Measurements from ENCODE around the gene FFAR2.

FFAR2 gene

DNA sequence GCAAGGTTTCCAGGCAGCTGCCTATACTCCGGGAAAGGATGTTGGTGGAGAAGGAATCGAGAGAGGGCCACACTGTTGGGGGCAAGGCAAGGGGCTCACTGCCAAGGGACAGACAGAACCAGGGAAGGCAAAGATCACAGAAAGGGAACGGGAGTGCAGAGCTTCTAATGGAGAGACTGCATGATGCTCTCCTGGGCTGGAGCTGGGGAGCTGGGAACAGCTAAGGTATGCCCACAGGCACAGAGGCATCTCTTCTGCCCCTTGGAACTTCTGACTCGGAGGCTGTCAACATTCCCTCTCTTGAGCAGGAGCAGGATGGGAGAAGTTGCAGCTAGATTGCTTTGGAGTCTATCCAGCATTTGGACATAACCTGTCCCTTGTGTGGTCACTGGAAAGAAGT, 22.4 kb upstream of the FFAR2 start:
- DNase-seq = no peak

DNA sequence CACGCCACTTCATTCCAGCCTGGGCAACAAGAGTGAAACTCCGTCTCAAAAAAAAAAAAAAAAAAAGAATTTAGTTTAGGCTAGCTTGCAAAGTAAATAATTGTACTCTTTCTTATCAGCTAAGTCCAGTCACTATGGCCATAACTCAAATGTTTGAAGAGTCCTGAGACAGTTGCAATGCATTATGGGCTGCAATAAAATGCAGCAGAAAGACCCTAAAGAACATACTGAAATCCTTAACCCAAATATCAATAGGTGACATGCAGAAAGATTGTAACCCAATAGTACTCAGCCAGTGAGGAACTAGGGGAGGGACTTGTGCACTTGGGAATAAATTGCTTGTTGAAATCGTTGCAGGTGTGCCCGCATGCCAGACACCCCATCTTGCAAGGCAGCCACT, 20.9 kb upstream of the FFAR2 start:
- DNase-seq = no peak

DNA sequence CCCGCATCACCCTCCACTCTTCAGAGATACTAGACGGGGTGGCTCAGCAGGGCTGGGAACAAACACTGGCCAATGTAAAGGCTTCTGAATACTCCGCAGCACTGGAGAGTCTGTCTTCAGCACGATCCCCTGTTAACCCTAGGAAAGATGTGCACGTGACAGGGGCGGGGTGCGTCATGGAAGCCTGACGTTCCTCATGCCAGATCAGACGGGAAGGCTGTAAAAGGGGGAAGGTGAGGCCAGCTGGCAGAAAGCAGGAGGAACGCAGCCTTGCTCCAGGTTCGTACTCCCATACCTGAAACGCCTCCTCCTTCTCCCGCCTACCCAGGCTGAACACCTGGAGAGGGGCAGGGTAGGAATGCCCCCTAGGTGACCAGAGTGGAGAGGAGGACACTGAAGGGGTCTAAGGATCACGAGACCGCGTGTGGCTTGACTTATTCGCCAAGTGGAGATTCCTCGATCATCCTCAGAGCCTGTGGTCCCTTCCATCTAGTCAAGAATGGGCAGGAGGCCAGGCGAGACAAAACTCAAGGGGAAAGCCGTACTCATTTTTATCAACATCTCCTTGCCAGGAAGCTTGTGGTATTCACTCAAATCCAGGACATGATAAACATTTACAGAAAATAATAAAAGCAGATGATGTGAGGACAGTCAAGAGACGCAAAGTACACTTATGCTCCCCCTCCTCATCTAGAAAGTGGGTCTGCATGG, 18.2 kb upstream of the FFAR2 start:
- DNase-seq = no peak

DNA sequence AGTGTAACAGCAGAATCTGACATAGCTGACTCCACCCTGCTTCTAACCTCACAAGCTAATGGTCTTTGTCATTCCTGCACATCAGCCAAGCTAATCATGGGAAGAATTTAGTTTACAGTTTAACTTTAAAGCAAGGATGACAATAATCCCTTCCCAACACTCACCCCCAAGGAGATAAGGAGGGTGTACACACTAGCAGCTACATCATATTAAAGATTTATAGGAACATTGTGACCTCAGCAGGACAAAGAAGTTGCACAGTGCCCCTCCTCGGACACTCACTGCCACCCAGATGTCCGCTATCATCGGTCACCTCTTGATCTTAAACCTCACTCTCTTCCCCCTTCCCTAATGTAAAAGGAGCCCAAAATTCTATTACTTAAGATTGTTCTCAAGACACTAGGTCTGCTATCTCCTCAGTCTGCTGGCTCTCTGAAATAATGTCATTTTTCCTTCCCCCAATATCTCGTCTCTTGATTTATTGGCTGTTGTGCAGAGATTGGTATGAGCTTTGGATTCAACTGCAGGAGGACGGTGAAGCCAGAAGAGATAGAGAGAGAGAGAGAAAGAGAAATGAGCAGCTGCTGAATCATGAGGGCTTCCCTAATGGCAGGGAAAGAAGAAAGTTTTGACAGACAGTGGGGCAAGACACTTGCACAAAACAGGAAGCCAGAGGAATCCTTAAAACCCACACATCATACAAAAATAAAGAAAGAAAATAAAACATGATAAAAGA, 17.5 kb upstream of the FFAR2 start:
- DNase-seq = no peak

DNA sequence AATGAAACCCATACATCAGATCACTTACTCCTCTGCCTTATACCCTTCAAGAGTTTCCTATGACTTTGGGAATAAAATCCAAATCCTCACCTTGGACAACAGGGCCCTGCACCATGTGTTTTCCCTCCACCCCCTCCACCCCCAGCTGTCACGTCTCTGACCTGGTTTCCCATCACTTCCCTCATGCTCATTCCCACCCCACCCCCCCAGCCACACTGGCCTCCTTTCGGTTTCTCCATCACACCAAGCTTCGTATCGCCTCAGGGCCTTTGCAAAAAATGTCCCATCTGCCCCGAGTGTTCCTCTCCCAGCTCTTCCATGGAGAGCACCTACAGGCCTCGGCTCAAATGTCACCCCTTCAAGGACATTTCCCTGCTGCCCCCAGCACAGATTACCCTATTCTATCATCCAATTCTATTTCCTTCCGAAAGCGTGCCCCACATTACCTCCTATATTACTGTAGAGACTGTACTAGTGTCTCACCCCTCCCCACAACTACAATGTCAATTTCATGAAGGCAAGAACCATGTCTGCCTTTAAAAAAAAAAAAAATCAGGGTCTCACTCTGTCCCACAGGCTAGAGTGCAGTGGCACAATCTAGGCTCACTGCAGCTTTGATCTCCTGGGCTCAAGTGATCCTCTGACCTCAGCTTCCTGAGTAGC, 16.8 kb upstream of the FFAR2 start:
- no peak for DNase-seq

DNA sequence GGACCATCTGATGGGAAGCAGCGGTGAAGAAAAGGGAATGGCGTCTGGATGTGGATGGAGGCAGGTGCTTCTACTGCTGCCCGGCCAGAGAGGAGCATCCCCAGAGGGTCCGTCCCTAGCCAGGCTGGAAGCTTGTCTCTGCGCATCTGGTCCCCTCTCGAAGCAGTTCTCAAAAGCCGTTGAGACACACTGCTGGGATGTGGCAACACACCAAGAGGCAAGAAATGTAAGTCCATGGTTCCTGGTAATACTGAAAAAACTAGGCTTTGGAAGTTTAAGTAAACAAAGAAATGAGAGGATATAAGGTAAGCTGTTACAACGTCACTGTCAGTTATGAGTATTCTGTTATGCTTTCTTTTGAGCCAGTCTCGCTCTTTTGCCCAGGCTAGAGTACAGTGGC, 15.1 kb upstream of the FFAR2 start:
- DNase-seq = no peak

DNA sequence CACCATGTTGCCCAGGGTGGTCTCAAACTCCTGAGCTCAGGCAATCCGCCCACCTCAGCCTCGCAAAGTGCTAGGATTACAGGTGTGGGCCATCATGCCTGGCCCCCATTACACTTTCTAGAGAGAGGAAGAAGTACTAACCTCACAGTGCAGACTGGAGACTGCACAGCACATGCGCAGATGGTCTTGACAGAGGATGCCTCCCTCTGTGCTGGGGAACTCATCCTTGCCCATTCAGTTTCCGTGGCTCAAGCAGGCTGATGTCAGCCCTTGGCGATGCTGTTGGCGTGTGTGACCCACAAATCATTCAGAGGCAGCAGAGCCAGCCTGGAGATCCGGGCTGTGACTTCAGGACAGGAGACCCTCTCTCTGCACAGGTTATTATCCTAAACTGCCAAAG, 14.6 kb upstream of the FFAR2 start:
- no peak for DNase-seq

DNA sequence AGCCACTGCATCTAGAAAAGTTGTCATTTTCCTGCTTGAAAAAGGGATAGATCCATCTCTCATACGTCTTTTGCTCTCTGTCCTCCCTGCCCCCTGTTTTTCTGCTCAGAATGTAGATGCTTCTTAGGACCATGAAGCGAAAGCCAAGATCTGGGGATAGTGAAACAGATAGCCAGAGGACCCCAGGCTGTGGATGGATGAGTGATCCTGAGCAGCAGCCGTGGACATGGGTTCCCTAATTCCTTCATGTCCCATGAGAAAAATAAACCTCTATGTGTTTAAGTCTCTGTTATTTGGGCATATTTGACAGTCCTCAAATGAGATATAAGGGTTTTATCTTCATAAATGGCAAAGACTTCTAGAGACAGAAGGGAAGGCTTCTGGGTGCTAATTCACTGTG, 12.2 kb upstream of the FFAR2 start:
- DNase-seq = no peak

DNA sequence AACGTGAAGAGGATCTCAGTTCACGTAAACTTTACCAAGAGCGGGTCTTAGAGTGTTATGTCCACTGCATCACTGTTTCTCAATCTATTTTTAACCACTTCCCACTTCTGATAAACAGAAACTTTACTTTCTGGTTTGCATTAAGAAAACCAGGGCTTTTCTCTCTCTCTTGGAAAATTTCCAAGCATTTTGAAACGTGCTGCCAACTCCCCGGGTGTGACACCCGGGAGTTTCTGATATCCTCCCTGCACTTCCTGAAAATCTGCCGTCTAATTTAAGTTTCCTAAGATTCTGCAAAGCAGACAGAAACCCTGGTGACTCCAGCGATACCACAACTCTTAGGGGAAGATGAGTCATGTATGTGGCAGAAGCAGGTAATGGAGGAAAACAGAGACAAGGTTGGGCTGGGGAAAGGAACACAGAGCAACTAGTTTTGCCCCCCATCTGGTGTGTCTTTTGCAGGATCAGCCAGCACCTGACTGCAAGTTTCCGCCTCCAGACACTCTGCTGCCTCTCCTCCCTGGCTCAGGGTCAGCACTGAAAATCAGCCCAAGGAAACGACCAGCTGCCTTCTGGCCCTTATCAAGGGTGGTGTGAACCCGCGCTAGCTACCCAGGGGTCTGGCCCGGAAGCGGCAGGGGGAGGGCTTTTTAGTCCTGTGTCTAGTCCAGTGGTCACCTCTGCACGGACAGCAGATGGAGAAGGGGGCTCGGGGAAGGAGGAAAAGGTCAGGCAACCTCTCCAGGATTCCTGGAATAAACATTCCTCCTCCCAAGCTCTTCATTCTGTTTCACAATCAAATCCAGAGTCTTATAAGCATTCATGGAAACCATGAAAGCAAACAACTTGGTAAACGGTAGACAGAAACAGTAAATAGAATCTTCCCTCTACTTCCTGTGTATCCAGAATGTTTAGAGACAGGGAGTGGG, 11.3 kb upstream of the FFAR2 start:
- peak; percentile 33 for DNase-seq

DNA sequence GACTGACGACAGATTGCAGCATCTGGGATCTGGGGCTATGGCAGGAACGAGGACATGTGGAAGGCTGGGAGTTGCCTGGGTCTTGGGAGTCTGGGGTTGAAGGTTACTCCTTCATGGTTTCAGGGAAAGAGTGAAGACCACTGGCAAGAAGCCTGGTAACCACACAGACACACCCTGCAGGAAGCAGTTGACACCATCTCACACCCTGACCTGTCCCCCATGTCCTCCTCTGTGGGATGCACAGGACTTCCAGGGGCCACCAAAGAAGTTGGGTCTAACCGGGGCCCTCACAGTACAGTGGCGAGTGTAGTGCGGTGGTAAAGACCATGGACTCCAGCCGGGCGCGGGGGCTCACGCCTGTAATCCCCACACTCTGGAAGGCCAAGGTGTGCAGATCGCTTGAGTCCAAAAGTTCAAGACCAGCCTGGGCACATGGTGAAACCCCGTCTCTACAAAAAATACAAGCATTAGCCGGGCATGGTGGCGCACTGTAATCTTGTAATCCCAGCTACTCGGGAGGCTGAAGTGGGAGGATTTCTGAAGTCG, 10.6 kb upstream of the FFAR2 start:
- no peak for DNase-seq

DNA sequence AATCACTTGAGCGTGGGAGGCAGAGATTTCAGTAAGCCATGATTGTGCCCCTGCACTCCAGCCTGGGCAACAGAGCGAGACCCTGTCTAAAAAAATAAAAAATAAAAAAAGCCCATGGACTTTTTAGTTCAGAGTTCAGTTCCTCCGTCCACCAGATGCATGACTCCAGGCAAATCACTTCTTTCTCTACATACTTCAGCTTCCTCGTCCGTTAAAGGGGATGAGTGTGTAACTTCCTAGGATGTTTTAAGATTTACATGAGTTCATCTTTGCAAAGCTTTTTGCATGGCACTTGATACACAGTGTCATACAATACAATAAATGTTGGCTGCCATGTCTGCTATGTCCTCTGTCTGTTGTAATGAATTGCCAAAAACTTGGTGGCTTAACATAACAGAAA, 10.0 kb upstream of the FFAR2 start:
- no peak for DNase-seq

DNA sequence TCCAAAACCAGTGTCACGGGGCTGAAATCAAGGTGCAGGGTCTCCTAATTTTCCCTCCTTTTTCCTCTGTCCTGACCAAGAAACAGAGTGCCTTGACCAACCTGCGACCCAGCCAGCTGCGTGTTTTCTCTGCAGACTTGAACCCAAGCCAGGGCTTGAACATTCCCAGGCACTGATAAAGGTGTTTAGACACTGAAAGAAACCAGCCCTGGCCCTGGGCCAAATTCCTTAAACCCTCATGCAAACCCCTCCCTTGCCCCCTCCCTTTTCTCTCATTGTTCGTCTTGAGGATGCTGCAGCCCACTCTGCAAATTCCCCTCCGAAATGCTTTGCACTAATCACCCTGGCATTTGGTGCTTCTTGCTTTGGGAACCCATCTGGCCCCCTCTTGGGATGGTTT, 9.5 kb upstream of the FFAR2 start:
- no peak for DNase-seq

DNA sequence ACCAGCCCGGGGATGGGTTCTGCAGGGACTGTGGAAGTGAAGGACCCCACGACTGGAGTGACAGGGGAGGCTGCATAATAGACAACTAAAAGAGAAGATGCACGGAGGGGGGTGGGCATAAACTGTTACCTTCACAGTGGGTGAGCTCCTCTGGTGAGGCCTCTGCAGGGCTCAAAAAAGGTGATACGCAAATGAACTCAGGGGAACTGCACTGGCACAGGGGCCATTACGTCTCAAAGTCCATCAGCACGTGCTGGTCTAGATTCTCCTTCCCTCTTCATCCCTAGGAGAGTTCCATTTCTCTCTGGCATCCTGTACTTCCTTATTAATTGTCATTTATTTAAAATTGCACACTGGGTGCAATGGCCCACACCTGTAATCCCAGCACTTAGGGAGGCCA, 8.1 kb upstream of the FFAR2 start:
- no peak for DNase-seq

DNA sequence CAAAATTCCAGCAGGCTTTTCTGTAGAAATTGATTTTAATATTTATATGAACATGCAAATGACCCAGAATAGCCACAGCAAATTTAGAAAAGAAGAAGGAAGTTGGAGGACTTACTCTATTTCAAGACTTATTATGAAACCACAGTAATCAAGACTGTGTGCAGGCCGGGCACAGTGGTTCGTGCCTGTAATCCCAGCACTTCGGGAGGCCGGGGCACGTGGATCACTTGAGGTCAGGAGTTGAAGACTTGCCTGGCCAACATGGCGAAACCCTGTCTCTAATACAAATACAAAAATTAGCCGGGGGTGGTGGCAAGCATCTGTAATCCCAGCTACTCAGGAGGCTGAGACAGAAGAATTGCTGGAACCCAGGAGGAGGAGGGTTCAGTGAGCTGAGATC, 6.0 kb upstream of the FFAR2 start:
- no peak for DNase-seq

DNA sequence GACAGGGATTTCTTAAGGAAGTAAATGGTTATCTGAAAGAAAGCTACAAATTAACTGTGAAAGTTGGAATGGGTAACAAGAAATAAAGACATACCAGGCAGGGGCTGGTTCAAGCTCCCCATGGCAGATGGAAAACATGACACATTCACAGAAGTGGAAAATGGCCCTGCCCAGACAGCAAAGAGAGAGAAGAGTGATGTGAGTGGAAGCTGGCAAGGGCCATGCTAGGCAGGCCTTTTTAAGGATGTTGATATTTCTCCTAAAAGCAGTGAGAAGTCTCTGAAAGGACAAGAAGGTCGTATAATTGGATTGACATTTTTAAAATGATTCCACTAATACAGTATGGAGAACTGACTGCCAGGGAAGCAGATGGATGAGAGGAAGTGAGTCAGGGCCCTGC, 3.3 kb upstream of the FFAR2 start:
- DNase-seq = no peak

DNA sequence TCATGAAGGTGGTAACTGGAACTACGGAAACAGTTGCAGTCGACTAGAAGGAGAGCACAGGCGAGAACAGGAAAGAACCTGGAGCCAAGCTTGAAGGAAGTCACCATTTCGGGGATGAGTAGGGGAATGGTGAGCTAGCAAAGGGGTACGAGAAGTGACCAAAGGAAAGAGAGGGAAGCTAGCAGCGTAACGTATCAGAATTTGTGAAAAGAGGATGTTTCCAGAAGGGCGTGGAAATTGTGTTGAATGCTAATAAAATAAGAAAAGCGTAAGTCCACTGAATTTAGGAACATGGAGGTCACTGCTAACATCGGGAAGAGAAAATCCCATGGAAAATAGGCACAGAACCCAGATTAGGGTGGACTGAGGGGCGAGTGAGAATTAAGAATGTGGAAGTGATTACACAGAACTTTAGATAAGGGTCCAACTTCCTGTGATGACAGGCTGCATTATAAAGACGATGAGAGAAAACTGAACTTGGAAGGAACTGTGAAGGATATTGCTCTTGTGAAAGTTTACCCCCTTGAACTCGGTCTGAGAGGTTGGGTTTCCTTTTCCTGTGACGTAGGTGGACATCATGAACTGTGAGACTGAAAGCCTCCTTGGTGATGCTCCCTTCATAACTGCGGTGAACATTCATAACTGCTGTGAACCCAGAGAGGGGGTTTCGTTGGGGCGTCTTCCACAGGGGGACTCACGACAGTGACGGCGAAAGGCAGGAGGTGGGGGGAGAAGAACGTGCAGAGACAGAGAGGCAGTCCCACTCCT, 2.0 kb upstream of the FFAR2 start:
- DNase-seq = no peak

DNA sequence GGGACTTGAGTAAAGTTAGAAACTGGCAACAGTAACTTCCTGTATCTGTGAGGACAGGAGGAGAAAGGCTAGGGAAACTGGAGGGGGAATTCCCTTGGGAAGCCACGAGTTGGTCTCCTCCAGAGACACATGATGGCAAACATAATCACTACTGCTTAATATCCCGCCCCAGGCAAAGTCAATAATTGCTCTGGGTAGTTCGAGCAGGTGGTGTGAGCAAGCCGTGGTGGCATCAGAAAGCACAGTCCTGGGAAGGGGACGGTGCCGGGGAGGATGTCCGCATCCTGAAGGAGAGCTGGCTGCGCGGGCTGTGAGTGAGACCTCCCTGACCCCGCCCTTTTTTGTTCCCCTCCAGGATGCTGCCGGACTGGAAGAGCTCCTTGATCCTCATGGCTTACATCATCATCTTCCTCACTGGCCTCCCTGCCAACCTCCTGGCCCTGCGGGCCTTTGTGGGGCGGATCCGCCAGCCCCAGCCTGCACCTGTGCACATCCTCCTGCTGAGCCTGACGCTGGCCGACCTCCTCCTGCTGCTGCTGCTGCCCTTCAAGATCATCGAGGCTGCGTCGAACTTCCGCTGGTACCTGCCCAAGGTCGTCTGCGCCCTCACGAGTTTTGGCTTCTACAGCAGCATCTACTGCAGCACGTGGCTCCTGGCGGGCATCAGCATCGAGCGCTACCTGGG, 1.4 kb downstream of the FFAR2 start:
- DNase-seq = no peak

DNA sequence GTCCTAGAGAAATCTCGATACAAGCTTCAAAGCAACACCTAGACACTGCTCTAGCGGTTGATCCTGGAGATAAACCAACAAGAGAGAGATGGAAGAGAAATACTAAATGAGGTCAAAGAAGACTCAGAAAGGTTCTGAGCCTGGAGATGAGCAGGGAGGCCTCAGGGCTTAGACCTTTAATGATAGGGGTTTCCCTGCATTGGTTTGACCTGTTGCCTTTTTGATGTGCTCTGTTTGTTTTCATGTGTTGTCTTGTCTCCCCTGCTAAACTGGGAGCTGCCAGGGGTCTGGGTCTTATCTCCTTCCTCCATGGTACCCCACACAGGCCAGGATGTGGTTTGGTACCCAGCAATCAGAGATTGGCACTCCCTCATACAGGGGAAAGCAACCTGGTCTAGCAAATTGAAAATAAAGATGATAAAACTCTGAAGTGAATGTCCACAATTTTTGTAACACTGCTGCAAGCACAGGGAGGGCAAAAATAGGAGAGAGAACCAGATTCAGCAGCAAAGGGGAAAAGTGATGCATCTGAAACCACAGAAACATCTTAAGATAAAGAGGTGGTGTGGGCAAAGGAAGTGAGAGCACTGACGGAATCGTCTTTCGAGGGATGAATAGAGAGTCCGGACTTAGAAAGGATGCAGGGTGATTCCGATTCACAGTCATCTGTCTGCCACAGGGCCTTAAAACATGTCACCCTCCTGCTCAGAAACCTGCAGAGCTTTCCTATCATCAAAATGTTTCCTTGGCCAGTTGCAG, 3.5 kb downstream of the FFAR2 start:
- no peak for DNase-seq

DNA sequence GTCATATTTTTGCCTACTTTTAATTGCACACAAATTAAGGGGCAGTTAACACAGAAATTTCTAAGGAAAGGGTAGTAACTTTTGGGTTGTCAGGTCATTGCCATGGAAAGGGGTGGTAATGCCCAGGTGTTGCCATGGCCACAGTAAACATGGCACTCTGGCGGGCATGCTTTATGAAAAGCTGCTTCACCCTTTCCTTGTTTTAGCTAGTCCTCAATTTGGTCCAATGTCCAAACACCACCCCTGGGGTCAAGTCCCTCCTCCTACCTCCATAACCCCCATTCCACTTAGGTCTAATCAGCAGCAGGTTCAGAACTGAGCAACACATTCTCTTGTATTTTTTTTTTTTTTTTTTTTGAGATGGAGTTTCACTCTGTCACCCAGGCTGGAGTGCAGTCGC, 6.6 kb downstream of the FFAR2 start:
- no peak for DNase-seq

DNA sequence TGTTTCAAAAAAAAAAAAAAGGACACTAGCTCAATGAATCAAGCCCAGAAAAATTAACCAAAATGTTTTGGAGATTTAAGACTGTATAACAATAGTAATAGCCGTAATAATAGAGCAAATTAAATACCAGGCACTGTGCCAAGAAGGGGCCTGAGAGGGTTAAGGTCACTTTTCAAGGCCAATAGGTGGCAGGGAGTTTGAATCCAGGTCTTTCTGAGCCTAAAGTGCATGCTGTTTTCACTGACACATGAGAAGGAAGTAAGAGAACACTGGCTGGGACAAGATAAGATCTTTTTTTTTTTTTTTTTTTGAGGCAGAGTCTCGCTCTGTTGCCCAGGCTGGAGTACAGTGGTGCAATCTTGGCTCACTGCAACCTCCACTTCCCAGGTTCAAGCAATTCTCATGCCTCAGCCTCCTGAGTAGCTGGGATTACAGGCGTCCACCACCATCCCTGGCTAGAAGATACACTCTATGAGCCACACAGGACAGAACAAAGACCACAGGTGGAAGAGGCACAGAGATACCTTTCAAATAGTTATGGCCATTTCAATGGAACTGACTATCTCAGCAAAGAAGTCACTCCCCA, 7.7 kb downstream of the FFAR2 start:
- no peak for DNase-seq
